ENCODE results near the gene CASP10.

The CASP10 gene

GRCh38 chr2:201261906-201262305 is 79.0 kb downstream of the CASP10 start:
- DNase-seq, result peak in 3 of 6 experiments; percentile 33 to 53 (median 46)

- DNase-seq, result peak in 2 of 6 experiments; percentile 17 to 30
Observed at GRCh38 chr2:201262718-201263117, 79.8 kb downstream of the CASP10 start.

- peak in 1 of 6 experiments; percentile 6 for DNase-seq
Observed at GRCh38 chr2:201263779-201264178, 80.8 kb downstream of the CASP10 start.

- DNase-seq, result no peak
Observed at GRCh38 chr2:201264472-201265173, 81.7 kb downstream of the CASP10 start.

GRCh38 chr2:201266629-201267028 is 83.7 kb downstream of the CASP10 start:
- DNase-seq, result no peak

- DNase-seq, result no peak
Observed at GRCh38 chr2:201267278-201268030, 84.5 kb downstream of the CASP10 start.

- DNase-seq, result no peak
Observed at GRCh38 chr2:201269764-201270163, 86.8 kb downstream of the CASP10 start.

- no peak for DNase-seq
Observed at GRCh38 chr2:201270293-201271001, 87.5 kb downstream of the CASP10 start.

GRCh38 chr2:201271917-201272316 is 89.0 kb downstream of the CASP10 start:
- no peak for DNase-seq

- no peak for DNase-seq
Observed at GRCh38 chr2:201273330-201273983, 90.5 kb downstream of the CASP10 start.

GRCh38 chr2:201275069-201275468 is 92.1 kb downstream of the CASP10 start:
- no peak for DNase-seq

GRCh38 chr2:201275990-201276389 is 93.0 kb downstream of the CASP10 start:
- no peak for DNase-seq

- no peak for DNase-seq
Observed at GRCh38 chr2:201276511-201276910, 93.6 kb downstream of the CASP10 start.

Measured in stimulated activated naive CD4-positive, alpha-beta T cell (primary cell).